HepG2 (cell line): ENCODE data around the gene CD2. TPM values are rescaled to one million over a fixed set of nuclear protein-coding genes. Genes with fewer than 3 reads are reported as not detected.

Experiments used
- ATAC-seq: fragments of 200-7000 bp; cut with Tn5 transposase; 3 replicates; pipeline ENCODE4 v1.9.1; 2020; ENCODE audit warnings: mild to moderate bottlenecking, moderate library complexity
- BruUV-seq: library from RNA; stranded (reverse); fragments of 400-500 nt; replicated peaks from 2 replicates; lab custom pipeline; 2021; lab: Mats Ljungman, UMichigan
- CTCF ChIA-PET: fragments of 300-600 bp; formaldehyde crosslinking; extraction: SDS; loops from one replicate; lab custom pipeline; 2021; ENCODE audit warnings: low total read pairs, inconsistent platforms, low intra/inter-chr PET ratio; lab: Yijun Ruan, JAX
- POLR2A ChIA-PET: fragments of 350-600 bp; sonication (Branson Sonifier 250); formaldehyde crosslinking; loops from one replicate; lab custom pipeline; 2020; ENCODE audit warnings: antibody characterized with exemption, inconsistent platforms; lab: Yijun Ruan, JAX
- DNase-seq: peaks from one replicate; pipeline ENCODE4 v3.0.0-alpha.2; 2015; ENCODE audit warnings: low spot score
- FAIRE-seq: peaks from 3 replicates; lab custom pipeline; 2011; peaks lifted over from hg19 to GRCh38; lab: Jason Lieb, UNC
- H2AFZ ChIP-seq: one replicate; pipeline ENCODE4 v1.6.1; 2011; ENCODE audit warnings: low read length, inconsistent platforms
- H3K27ac ChIP-seq: fragments of 300-600 bp; 3 replicates; pipeline ENCODE4 v1.8.0; 2011; ENCODE audit warnings: mixed run types, mild to moderate bottlenecking, mixed read lengths, low read length, inconsistent platforms; ENCODE audit not compliant: insufficient read depth; ENCODE audit errors: extremely low read length
- H3K27me3 ChIP-seq, 2 experiments: fragments of 200-600 bp in 1 of 2; 2 replicates in 1 of 2; 3 replicates in 1 of 2; pipeline versions ENCODE4 v1.6.0 to v1.8.0; 2011; ENCODE audit warnings: low read length in 2 of 2, mild to moderate bottlenecking in 2 of 2, moderate library complexity in 2 of 2, inconsistent platforms in 1 of 2; ENCODE audit not compliant: insufficient read depth in 2 of 2, control insufficient read depth in 1 of 2
- H3K36me3 ChIP-seq, 2 experiments: fragments of 200-600 bp in 1 of 2; replicated peaks in 1 of 2; 2 replicates in 1 of 2; 3 replicates in 1 of 2; pipeline versions ENCODE4 v1.5.1 to v1.8.0; 2011; ENCODE audit warnings: low read length in 2 of 2, inconsistent platforms in 1 of 2; ENCODE audit not compliant: insufficient read depth in 2 of 2, control insufficient read depth in 1 of 2
- H3K4me1 ChIP-seq: 2 replicates; pipeline ENCODE4 v1.5.1; 2012; ENCODE audit warnings: low read length, inconsistent platforms; ENCODE audit not compliant: insufficient read depth
- H3K4me2 ChIP-seq: 2 replicates; pipeline ENCODE4 v1.6.0; 2011; ENCODE audit warnings: low read depth, low read length, inconsistent platforms
- H3K4me3 ChIP-seq, 3 experiments: fragments of 200-600 bp in 1 of 3; sonication (generic), shearing (Covaris generic) in 1 of 3; replicated peaks in 1 of 3; 2 replicates each; pipeline ENCODE4 v1.5.1; 2011 to 2016; ENCODE audit warnings: low read length in 3 of 3, inconsistent platforms in 2 of 3, low read depth in 2 of 3, mild to moderate bottlenecking in 2 of 3, control low read depth in 1 of 3, mixed read lengths in 1 of 3; ENCODE audit not compliant: insufficient read depth in 1 of 3
- H3K79me2 ChIP-seq: one replicate; pipeline ENCODE4 v1.6.1; 2011; ENCODE audit warnings: low read length, inconsistent platforms; ENCODE audit not compliant: insufficient read depth
- H3K9ac ChIP-seq: 2 replicates; pipeline ENCODE4 v1.6.0; 2011; ENCODE audit warnings: mild to moderate bottlenecking, low read depth, low read length, inconsistent platforms; ENCODE audit not compliant: insufficient read depth
- H3K9me3 ChIP-seq: 2 replicates; pipeline ENCODE4 v1.5.1; 2012; ENCODE audit warnings: mild to moderate bottlenecking, low read length
- H4K20me1 ChIP-seq: 2 replicates; pipeline ENCODE4 v1.6.0; 2011; ENCODE audit warnings: inconsistent platforms, mild to moderate bottlenecking, low read length, moderate library complexity; ENCODE audit not compliant: insufficient read depth
- GTF3A ChIP-seq: sonication (generic); formaldehyde crosslinking; conservative IDR thresholded peaks from 2 replicates; pipeline ENCODE4 v1.4.0; 2020; ENCODE audit warnings: mild to moderate bottlenecking, missing genetic modification reagents
- KLF11 ChIP-seq: IDR thresholded peaks from 2 replicates; pipeline ENCODE4 v1.6.1; 2016; ENCODE audit warnings: missing compliant biosample characterization
- MEIS1 ChIP-seq: sonication (generic); formaldehyde crosslinking; IDR thresholded peaks from 2 replicates; pipeline ENCODE4 v1.9.0; 2021; ENCODE audit warnings: mild to moderate bottlenecking, missing genetic modification reagents, moderate library complexity, borderline replicate concordance
- NFE2L2 ChIP-seq: fragments of 150-350 bp; IDR thresholded peaks from 2 replicates; pipeline ENCODE4 v1.6.1; 2014; ENCODE audit warnings: low read length
- SCMH1 ChIP-seq: sonication (generic); formaldehyde crosslinking; IDR thresholded peaks from 2 replicates; pipeline ENCODE4 v1.9.0; 2021; ENCODE audit warnings: missing genetic modification reagents, mild to moderate bottlenecking, borderline replicate concordance
- SMAD1 ChIP-seq: sonication (generic); formaldehyde crosslinking; IDR thresholded peaks from 2 replicates; pipeline ENCODE4 v1.4.0; 2020; ENCODE audit warnings: missing genetic modification reagents, low read depth, mild to moderate bottlenecking, borderline replicate concordance
- TEAD2 ChIP-seq: sonication (generic); formaldehyde crosslinking; IDR thresholded peaks from 2 replicates; pipeline ENCODE4 v1.9.0; 2021; ENCODE audit warnings: missing genetic modification reagents
- TSC22D2 ChIP-seq: sonication (generic); formaldehyde crosslinking; IDR thresholded peaks from 2 replicates; pipeline ENCODE4 v1.5.1; 2020; ENCODE audit warnings: missing genetic modification reagents, mild to moderate bottlenecking, borderline replicate concordance
- ZFP36L2 ChIP-seq: sonication (generic); formaldehyde crosslinking; IDR thresholded peaks from 2 replicates; pipeline ENCODE4 v1.4.0; 2020; ENCODE audit warnings: missing genetic modification reagents
- ZNF296 ChIP-seq: sonication (generic); formaldehyde crosslinking; conservative IDR thresholded peaks from 2 replicates; pipeline ENCODE4 v1.5.0; 2020; ENCODE audit warnings: mild to moderate bottlenecking, missing genetic modification reagents
- ZNF780A ChIP-seq: sonication (generic); formaldehyde crosslinking; IDR thresholded peaks from 2 replicates; pipeline ENCODE4 v1.8.0; 2022; ENCODE audit warnings: mild to moderate bottlenecking, missing genetic modification reagents, moderate library complexity
- ZNF816 ChIP-seq: sonication (generic); formaldehyde crosslinking; IDR thresholded peaks from 2 replicates; pipeline ENCODE4 v1.8.0; 2022; ENCODE audit warnings: missing genetic modification reagents, mild to moderate bottlenecking, borderline replicate concordance
- ZNF878 ChIP-seq: sonication (generic); formaldehyde crosslinking; IDR thresholded peaks from 2 replicates; pipeline ENCODE4 v1.8.1; 2023; ENCODE audit warnings: mild to moderate bottlenecking, missing genetic modification reagents, moderate library complexity
- ZSCAN12 ChIP-seq: sonication (generic); formaldehyde crosslinking; IDR thresholded peaks from 2 replicates; pipeline ENCODE4 v1.9.0; 2021; ENCODE audit warnings: mild to moderate bottlenecking, missing genetic modification reagents
- WGBS: methylation state at CpG from one replicate; pipeline ENCODE4 v1.1.6; 2017; ENCODE audit warnings: low lambda C conversion rate; 5-methylcytosine and 5-hydroxymethylcytosine counted together
- in situ Hi-C: cut with HindIII; loops from 2 replicates; pipeline ENCODE4 v1.10.0; 2017; ENCODE audit warnings: low pct_unique_long_range_greater_than_20kb; ENCODE audit not compliant: extremely low pct_ligation_motif_present
- intact Hi-C: fragments of 100-400 bp; cut with micrococcal nuclease; formaldehyde crosslinking; loops from one replicate; pipeline ENCODE4 v1.10.0; 2022; ENCODE audit not compliant: unreplicated experiment
- polyA plus RNA-seq, 8 experiments: library from polyadenylated mRNA; depleted of rRNA in 3 of 8; stranded (reverse) in 7 of 8; unstranded in 1 of 8; fragments of >200 nt; fragmentation: Illumina TruSeq in 4 of 8; extraction: Trizol in 4 of 8; gene quantifications; 2 replicates each; pipeline versions ENCODE4 v1.2.1 to v1.2.3, GENCODE V29; 2011 to 2016; ENCODE audit warnings: low read depth in 4 of 8, missing spikeins in 1 of 8, mixed read lengths in 1 of 8; ENCODE audit not compliant: insufficient read depth in 1 of 8
- total RNA-seq, 5 experiments: library from RNA; depleted of rRNA; stranded (reverse); fragments of >200 nt; fragmentation: Illumina TruSeq; extraction: Trizol; gene quantifications; 2 replicates each; pipeline ENCODE4 v1.2.3, GENCODE V29; 2016; ENCODE audit warnings: low read depth in 1 of 5
- TF ChIP-seq, protein P1 (sequence below): sonication (generic); formaldehyde crosslinking; IDR thresholded peaks from 2 replicates; pipeline ENCODE4 v1.4.0; 2020; ENCODE audit warnings: mild to moderate bottlenecking, missing genetic modification reagents
- TF ChIP-seq, protein P2 (sequence below): sonication (generic); formaldehyde crosslinking; conservative IDR thresholded peaks from 2 replicates; pipeline ENCODE4 v1.5.0; 2020; ENCODE audit warnings: missing genetic modification reagents
- TF ChIP-seq, protein P3 (sequence below): sonication (generic); formaldehyde crosslinking; IDR thresholded peaks from 2 replicates; pipeline ENCODE4 v1.4.0; 2020; ENCODE audit warnings: missing genetic modification reagents, borderline replicate concordance

The CD2 gene
- total and polyA plus RNA-seq, 2 of the 13 experiments (the other 11 are each of a cell fraction or from before 2014, with no cell fraction given), result not detected

DNA sequence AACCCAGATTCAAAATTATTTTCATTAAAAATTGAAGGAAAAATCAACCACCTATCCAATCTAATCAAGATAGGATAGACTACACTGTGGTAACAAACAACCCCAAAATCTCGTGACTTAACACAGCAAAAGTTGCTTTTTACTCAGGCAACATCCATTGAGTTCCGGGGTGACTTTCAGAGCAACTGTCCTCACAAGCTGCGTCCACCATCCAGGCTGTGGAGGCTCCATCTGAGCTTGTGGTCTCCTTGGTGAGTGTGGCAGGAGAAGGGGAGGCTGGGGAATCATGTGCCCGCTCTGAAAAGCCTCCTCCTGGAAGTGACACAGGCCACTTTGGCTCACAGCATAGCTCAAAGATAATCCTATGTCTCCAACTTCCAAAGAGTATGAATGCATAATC, 52.4 kb downstream of the CD2 start:
- TF ChIP-seq SMAD1 (CRISPR knock-in tag), result no peak
- no peak for TF ChIP-seq NFE2L2
- no peak for TF ChIP-seq SCMH1 (CRISPR knock-in tag)
- TF ChIP-seq GTF3A, result no peak
- TF ChIP-seq, protein P1, sequence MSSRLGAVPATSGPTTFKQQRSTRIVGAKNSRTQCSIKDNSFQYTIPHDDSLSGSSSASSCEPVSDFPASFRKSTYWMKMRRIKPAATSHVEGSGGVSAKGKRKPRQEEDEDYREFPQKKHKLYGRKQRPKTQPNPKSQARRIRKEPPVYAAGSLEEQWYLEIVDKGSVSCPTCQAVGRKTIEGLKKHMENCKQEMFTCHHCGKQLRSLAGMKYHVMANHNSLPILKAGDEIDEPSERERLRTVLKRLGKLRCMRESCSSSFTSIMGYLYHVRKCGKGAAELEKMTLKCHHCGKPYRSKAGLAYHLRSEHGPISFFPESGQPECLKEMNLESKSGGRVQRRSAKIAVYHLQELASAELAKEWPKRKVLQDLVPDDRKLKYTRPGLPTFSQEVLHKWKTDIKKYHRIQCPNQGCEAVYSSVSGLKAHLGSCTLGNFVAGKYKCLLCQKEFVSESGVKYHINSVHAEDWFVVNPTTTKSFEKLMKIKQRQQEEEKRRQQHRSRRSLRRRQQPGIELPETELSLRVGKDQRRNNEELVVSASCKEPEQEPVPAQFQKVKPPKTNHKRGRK (CRISPR knock-in tag), result no peak
- TF ChIP-seq TSC22D2 (CRISPR knock-in tag), result no peak
- TF ChIP-seq ZSCAN12 (CRISPR knock-in tag), result no peak
- TF ChIP-seq, protein P2, sequence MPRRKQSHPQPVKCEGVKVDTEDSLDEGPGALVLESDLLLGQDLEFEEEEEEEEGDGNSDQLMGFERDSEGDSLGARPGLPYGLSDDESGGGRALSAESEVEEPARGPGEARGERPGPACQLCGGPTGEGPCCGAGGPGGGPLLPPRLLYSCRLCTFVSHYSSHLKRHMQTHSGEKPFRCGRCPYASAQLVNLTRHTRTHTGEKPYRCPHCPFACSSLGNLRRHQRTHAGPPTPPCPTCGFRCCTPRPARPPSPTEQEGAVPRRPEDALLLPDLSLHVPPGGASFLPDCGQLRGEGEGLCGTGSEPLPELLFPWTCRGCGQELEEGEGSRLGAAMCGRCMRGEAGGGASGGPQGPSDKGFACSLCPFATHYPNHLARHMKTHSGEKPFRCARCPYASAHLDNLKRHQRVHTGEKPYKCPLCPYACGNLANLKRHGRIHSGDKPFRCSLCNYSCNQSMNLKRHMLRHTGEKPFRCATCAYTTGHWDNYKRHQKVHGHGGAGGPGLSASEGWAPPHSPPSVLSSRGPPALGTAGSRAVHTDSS (CRISPR knock-in tag), result no peak
- TF ChIP-seq KLF11 (CRISPR knock-in tag), result no peak
- no peak for TF ChIP-seq ZNF816 (CRISPR knock-in tag)
- no peak for TF ChIP-seq ZNF878 (CRISPR knock-in tag)
- no peak for TF ChIP-seq MEIS1 (CRISPR knock-in tag)
- no peak for TF ChIP-seq TEAD2 (CRISPR knock-in tag)
- no peak for TF ChIP-seq ZNF296 (CRISPR knock-in tag)
- TF ChIP-seq ZFP36L2, result no peak
- TF ChIP-seq, protein P3, sequence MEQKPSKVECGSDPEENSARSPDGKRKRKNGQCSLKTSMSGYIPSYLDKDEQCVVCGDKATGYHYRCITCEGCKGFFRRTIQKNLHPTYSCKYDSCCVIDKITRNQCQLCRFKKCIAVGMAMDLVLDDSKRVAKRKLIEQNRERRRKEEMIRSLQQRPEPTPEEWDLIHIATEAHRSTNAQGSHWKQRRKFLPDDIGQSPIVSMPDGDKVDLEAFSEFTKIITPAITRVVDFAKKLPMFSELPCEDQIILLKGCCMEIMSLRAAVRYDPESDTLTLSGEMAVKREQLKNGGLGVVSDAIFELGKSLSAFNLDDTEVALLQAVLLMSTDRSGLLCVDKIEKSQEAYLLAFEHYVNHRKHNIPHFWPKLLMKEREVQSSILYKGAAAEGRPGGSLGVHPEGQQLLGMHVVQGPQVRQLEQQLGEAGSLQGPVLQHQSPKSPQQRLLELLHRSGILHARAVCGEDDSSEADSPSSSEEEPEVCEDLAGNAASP (CRISPR knock-in tag), result no peak
- no peak for TF ChIP-seq ZNF780A (CRISPR knock-in tag)
- intact Hi-C loops, result no loop called here
- Histone ChIP-seq H3K4me2 (no peak overlapping the region), H3K4me1 (no peaks in the 10 kb centered on the region), H3K4me3 (no peak overlapping the region), H3K79me2 (no peaks in the 10 kb centered on the region), H3K36me3 (no peaks in the 10 kb centered on the region), H3K9me3 (no peaks in the 10 kb centered on the region), H3K9ac (no peak overlapping the region), H3K27me3 (0 out of 5 replicates have a peak, but pooled peaks cover 0 to 2% of the 10 kb centered on the region in 2 experiments), H3K27ac (no peak overlapping the region), H2AFZ (no peak overlapping the region), H4K20me1 (no peaks in the 10 kb centered on the region)
- FAIRE-seq, result no peak
- in situ Hi-C loops, result no loop called here
- no peak for DNase-seq
- WGBS, result 0% methylated on average over 2 of the region's 4 CpGs
- ChIA-PET POLR2A (no interaction called here), CTCF (no interaction called here)
- BruUV-seq, result no TSS peak
- ATAC-seq, result no peak
